Measurements from ENCODE around the gene CAVIN2.

DNA sequence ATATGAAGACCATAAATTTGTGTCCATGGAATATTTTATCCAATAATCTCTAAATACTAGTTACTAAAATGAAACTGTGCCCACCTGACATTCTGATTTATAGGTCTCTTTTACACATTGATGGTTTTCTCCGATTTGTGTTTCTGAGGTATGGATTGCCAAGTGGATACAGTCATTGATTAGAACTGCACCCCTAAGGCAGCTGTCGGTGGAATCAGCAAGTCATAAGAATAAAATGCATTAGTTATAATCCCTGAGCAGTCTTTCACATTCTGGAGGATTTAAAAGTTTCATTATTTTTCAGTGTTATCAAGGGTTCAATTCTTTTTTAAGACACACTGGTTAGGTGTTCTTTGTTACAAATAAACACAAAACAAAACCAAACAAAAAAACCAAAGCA is 6.0 kb downstream of the CAVIN2 start:
- TF ChIP-seq, protein P1, sequence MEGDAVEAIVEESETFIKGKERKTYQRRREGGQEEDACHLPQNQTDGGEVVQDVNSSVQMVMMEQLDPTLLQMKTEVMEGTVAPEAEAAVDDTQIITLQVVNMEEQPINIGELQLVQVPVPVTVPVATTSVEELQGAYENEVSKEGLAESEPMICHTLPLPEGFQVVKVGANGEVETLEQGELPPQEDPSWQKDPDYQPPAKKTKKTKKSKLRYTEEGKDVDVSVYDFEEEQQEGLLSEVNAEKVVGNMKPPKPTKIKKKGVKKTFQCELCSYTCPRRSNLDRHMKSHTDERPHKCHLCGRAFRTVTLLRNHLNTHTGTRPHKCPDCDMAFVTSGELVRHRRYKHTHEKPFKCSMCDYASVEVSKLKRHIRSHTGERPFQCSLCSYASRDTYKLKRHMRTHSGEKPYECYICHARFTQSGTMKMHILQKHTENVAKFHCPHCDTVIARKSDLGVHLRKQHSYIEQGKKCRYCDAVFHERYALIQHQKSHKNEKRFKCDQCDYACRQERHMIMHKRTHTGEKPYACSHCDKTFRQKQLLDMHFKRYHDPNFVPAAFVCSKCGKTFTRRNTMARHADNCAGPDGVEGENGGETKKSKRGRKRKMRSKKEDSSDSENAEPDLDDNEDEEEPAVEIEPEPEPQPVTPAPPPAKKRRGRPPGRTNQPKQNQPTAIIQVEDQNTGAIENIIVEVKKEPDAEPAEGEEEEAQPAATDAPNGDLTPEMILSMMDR (IDR thresholded peaks at IDR 0.05), result no peak
- TF ChIP-seq EP300 (IDR thresholded peaks at IDR 0.05), result no peak
- TF ChIP-seq POLR2A (IDR thresholded peaks at IDR 0.05), result no peak
